ENCODE results near the gene GNLY.

The GNLY gene

DNA sequence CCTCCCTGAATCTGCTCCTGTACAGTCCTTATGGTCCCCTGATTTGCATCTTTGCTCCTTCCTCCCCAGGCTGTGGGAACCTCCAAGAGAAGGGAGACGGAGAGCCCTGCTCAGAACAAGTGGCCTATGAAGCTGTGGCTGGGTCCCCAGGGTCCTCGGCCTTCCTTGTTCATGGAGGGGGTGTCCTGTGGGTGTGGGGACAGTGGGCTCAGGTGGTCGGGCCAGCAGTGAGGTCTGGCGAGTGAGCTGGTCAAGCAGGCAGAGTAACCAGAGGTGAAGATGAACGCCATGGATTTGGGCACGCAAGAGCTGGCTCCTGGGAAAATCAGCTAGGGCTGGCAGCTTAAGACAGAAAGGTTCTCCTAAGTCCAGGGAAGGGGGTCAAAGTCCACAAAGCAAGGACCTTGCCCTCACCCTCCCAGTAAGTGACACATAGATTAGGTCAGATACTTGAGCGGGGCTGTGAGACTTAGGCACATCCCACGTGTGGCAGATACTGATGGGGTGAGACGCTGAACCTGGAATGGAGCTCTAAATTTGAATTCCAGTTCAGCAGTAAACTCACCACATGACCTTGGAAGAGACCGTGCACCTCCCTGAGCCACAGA lies 24.8 kb downstream of the GNLY start:
- H3K9me2 ChIP-seq (replicated peaks; ENCODE audit: insufficient read depth, low read length), result no peaks in the 10 kb centered on the region
- H3K36me3 ChIP-seq (ENCODE audit: low read length), result no peaks in the 10 kb centered on the region
- H2AFZ ChIP-seq (ENCODE audit: low read depth, low read length, severe bottlenecking), result no peak overlapping the region
- TF ChIP-seq EZH2phosphoT487 (conservative IDR thresholded peaks at IDR 0.05; ENCODE audit: low read length), result no peak
- TF ChIP-seq, protein P1, sequence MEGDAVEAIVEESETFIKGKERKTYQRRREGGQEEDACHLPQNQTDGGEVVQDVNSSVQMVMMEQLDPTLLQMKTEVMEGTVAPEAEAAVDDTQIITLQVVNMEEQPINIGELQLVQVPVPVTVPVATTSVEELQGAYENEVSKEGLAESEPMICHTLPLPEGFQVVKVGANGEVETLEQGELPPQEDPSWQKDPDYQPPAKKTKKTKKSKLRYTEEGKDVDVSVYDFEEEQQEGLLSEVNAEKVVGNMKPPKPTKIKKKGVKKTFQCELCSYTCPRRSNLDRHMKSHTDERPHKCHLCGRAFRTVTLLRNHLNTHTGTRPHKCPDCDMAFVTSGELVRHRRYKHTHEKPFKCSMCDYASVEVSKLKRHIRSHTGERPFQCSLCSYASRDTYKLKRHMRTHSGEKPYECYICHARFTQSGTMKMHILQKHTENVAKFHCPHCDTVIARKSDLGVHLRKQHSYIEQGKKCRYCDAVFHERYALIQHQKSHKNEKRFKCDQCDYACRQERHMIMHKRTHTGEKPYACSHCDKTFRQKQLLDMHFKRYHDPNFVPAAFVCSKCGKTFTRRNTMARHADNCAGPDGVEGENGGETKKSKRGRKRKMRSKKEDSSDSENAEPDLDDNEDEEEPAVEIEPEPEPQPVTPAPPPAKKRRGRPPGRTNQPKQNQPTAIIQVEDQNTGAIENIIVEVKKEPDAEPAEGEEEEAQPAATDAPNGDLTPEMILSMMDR (IDR thresholded peaks at IDR 0.05; ENCODE audit: insufficient read depth, low read length, poor library complexity, severe bottlenecking), result no peak
- no peaks in the 10 kb centered on the region for H3K9me3 ChIP-seq (ENCODE audit: insufficient read depth, low read length)
- H3K27ac ChIP-seq (ENCODE audit: low read depth, low read length), result no peak overlapping the region
- no peak overlapping the region for H3K9ac ChIP-seq (ENCODE audit: low read length)
- H3K79me2 ChIP-seq (ENCODE audit: insufficient read depth, low read length), result no peaks in the 10 kb centered on the region
- H4K20me1 ChIP-seq (ENCODE audit: low read depth, low read length), result no peaks in the 10 kb centered on the region
- no peaks in the 10 kb centered on the region for H3K27me3 ChIP-seq (ENCODE audit: low read length)
- H3K4me3 ChIP-seq (ENCODE audit: insufficient read depth, low read length, poor library complexity, severe bottlenecking), result no peak overlapping the region
- H3F3A ChIP-seq (ENCODE audit: insufficient read depth), result no peaks in the 10 kb centered on the region
- H3K4me2 ChIP-seq (ENCODE audit: low read depth, low read length, poor library complexity, severe bottlenecking), result no peak overlapping the region

DNA sequence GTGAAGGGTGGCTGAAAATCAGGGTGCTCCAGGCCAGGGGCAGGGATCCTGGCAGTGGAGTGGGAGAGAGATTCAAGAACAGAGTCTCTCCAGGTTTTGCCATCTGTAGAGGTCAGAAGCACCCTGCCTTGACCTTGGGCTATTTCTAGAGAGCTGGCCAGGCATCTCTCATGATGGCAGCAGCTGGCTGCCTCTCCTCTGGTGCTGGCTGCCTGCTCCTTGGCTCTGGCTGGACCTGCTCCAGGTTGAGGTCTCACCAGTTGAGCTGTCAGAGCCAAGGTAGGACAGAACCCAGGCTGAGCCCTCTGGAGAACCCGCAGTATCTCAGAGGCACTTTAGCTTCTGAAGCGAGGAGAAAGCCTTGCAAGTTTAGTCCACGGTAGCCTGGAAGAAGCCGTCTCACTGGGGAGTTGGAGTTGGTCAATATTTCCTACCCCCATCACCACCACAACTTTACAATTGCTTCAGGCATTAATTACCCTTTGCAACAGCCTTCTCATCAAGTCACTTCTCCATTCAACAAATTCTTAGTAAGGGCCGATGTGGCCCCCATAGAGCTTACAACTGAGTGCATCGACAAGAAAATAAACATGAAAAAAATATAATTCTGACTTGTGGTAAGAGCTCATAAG lies 25.6 kb downstream of the GNLY start:
- Histone ChIP-seq H3K9me2 (replicated peaks; ENCODE audit: insufficient read depth, low read length) (no peaks in the 10 kb centered on the region), H3K36me3 (ENCODE audit: low read length) (no peaks in the 10 kb centered on the region), H3F3A (ENCODE audit: insufficient read depth) (no peaks in the 10 kb centered on the region), H2AFZ (ENCODE audit: low read depth, low read length, severe bottlenecking) (no peak overlapping the region), H3K27me3 (ENCODE audit: low read length) (no peaks in the 10 kb centered on the region), H3K27ac (ENCODE audit: low read depth, low read length) (no peak overlapping the region), H3K4me3 (ENCODE audit: insufficient read depth, low read length, poor library complexity, severe bottlenecking) (no peak overlapping the region), H3K9ac (ENCODE audit: low read length) (no peak overlapping the region), H4K20me1 (ENCODE audit: low read depth, low read length) (no peaks in the 10 kb centered on the region), H3K9me3 (ENCODE audit: insufficient read depth, low read length) (no peaks in the 10 kb centered on the region), H3K4me2 (ENCODE audit: low read depth, low read length, poor library complexity, severe bottlenecking) (no peak overlapping the region), H3K79me2 (ENCODE audit: insufficient read depth, low read length) (no peaks in the 10 kb centered on the region)
- TF ChIP-seq EZH2phosphoT487 (conservative IDR thresholded peaks at IDR 0.05; ENCODE audit: low read length), result no peak
- TF ChIP-seq, protein P1 (IDR thresholded peaks at IDR 0.05; ENCODE audit: insufficient read depth, low read length, poor library complexity, severe bottlenecking), result no peak

DNA sequence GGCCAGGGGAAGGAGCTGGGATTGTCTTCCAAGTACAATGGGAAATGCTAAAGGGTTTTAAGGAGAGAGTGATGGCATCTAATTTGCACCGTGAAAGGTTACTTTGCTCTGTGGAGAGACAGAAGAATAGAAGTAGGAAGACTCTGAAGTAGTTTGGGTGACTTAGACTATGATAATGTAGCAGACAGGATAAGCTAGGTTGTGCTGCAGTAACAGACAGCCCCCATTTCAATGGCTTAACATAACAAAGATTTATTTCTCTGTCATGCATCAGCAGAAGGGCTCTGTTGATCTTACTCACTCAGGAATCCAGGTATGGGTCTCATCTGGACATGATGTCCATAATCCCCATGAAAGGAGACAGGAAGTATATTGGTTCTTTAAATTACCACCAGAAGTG lies 26.4 kb downstream of the GNLY start:
- TF ChIP-seq, protein P1 (IDR thresholded peaks at IDR 0.05; ENCODE audit: insufficient read depth, low read length, poor library complexity, severe bottlenecking), result no peak
- TF ChIP-seq EZH2phosphoT487 (conservative IDR thresholded peaks at IDR 0.05; ENCODE audit: low read length), result no peak
- no peak overlapping the region for H3K4me2 ChIP-seq (ENCODE audit: low read depth, low read length, poor library complexity, severe bottlenecking)
- H3K27ac ChIP-seq (ENCODE audit: low read depth, low read length), result no peak overlapping the region
- no peaks in the 10 kb centered on the region for H3K36me3 ChIP-seq (ENCODE audit: low read length)
- H2AFZ ChIP-seq (ENCODE audit: low read depth, low read length, severe bottlenecking), result no peak overlapping the region
- H3F3A ChIP-seq (ENCODE audit: insufficient read depth), result no peaks in the 10 kb centered on the region
- no peaks in the 10 kb centered on the region for H3K9me3 ChIP-seq (ENCODE audit: insufficient read depth, low read length)
- no peak overlapping the region for H3K9ac ChIP-seq (ENCODE audit: low read length)
- H3K27me3 ChIP-seq (ENCODE audit: low read length), result no peaks in the 10 kb centered on the region
- H3K79me2 ChIP-seq (ENCODE audit: insufficient read depth, low read length), result no peaks in the 10 kb centered on the region
- no peak overlapping the region for H3K4me3 ChIP-seq (ENCODE audit: insufficient read depth, low read length, poor library complexity, severe bottlenecking)
- H3K9me2 ChIP-seq (replicated peaks; ENCODE audit: insufficient read depth, low read length), result no peaks in the 10 kb centered on the region
- H4K20me1 ChIP-seq (ENCODE audit: low read depth, low read length), result no peaks in the 10 kb centered on the region
